Measurements from ENCODE around the gene FASTK.

DNA sequence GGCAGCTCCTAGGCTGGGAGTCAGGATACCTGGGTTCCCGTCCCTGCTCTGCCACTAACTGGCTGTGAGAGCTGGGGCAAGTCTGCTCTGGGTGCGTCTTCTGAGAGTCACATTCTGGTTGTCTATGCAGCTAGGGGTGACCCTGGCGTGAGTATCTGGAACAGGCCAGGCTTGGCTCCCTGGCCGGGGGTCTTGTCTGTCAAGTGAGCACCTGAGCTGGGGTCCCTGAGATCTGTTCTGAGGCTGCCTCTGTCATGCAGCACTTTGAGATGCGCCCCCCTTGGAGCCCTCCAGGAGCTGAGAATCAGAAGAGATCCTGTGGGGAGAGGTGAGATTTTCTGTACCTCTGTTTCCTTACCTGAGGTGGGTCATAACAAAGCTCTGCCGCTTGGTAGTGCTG lies 13.1 kb upstream of the FASTK start:
- TF ChIP-seq, protein P1, sequence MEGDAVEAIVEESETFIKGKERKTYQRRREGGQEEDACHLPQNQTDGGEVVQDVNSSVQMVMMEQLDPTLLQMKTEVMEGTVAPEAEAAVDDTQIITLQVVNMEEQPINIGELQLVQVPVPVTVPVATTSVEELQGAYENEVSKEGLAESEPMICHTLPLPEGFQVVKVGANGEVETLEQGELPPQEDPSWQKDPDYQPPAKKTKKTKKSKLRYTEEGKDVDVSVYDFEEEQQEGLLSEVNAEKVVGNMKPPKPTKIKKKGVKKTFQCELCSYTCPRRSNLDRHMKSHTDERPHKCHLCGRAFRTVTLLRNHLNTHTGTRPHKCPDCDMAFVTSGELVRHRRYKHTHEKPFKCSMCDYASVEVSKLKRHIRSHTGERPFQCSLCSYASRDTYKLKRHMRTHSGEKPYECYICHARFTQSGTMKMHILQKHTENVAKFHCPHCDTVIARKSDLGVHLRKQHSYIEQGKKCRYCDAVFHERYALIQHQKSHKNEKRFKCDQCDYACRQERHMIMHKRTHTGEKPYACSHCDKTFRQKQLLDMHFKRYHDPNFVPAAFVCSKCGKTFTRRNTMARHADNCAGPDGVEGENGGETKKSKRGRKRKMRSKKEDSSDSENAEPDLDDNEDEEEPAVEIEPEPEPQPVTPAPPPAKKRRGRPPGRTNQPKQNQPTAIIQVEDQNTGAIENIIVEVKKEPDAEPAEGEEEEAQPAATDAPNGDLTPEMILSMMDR (IDR thresholded peaks at IDR 0.05 in 2 of 3, conservative IDR thresholded peaks at IDR 0.05 in 1 of 3; ENCODE audit: borderline replicate concordance in 1 of 3, insufficient read depth in 1 of 3, low read depth in 2 of 3, low read length in 2 of 3), result no peak
- TF ChIP-seq EZH2phosphoT487 (IDR thresholded peaks at IDR 0.05; ENCODE audit: borderline replicate concordance), result no peak
- TF ChIP-seq, protein P2, sequence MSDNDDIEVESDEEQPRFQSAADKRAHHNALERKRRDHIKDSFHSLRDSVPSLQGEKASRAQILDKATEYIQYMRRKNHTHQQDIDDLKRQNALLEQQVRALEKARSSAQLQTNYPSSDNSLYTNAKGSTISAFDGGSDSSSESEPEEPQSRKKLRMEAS (IDR thresholded peaks at IDR 0.05), result no peak
- no peak for TF ChIP-seq SRF (IDR thresholded peaks at IDR 0.05; ENCODE audit: low read depth)
- TF ChIP-seq SIN3A (IDR thresholded peaks at IDR 0.05; ENCODE audit: low read depth), result no peak
- TF ChIP-seq RAD21 (IDR thresholded peaks at IDR 0.05; ENCODE audit: low read depth), result no peak
- TF ChIP-seq POLR2AphosphoS5 (IDR thresholded peaks at IDR 0.05; ENCODE audit: low read depth, low read length), result no peak

Measured in HCT116 (cell line).